Transverse colon (tissue), 4 donors: ENCODE results near the gene RETREG1. TPM values are rescaled to one million over a fixed set of nuclear protein-coding genes. Genes with fewer than 3 reads are reported as not detected.
"Not testable (repeated sequence)": the region's sequence is repeated elsewhere in the genome, so short reads cannot be mapped to it uniquely, and the experiment has no call there.

Source experiments
- DNase-seq: peaks from one replicate; pipeline ENCODE4 v3.0.0-alpha.2; 2019
- H3K27ac ChIP-seq, 4 donors: fragments of 200-600 bp; sonication (generic); 2 replicates each; pipeline ENCODE4 v1.5.1; 2016 to 2018; ENCODE audit warnings: inconsistent platforms in 4 of 4
- H3K27me3 ChIP-seq: fragments of 200-600 bp; sonication (generic); 2 replicates; pipeline ENCODE4 v1.5.1; 2017; ENCODE audit warnings: inconsistent platforms
- H3K36me3 ChIP-seq, 4 donors: fragments of 200-600 bp; sonication (generic); 2 replicates each; pipeline ENCODE4 v1.5.1; 2017 to 2019; ENCODE audit warnings: inconsistent platforms in 4 of 4
- H3K4me1 ChIP-seq, 4 donors: fragments of 200-600 bp; sonication (generic); 2 replicates each; pipeline ENCODE4 v1.5.1; 2017 to 2020; ENCODE audit warnings: inconsistent platforms in 4 of 4
- H3K4me3 ChIP-seq, 4 donors: fragments of 200-600 bp; sonication (generic); 1 replicate in 1 of 4; 2 replicates in 3 of 4; pipeline versions ENCODE4 v1.5.1 to v1.6.1; 2017 to 2019; ENCODE audit warnings: inconsistent platforms in 4 of 4
- H3K9me3 ChIP-seq, 2 donors: fragments of 200-600 bp; sonication (generic); 2 replicates each; pipeline ENCODE4 v1.5.1; 2017 to 2019; ENCODE audit warnings: inconsistent platforms in 2 of 2
- CTCF ChIP-seq, 5 experiments: fragments of 200-600 bp in 3 of 5; fragments of 450-650 bp in 2 of 5; sonication (generic) in 3 of 5; IDR thresholded peaks; 1 replicate in 2 of 5; 2 replicates in 3 of 5; pipeline ENCODE4 v1.5.1; 2016 to 2017; ENCODE audit warnings: antibody characterized with exemption in 5 of 5, inconsistent platforms in 3 of 5, mild to moderate bottlenecking in 2 of 5, moderate library complexity in 1 of 5
- EP300 ChIP-seq: sonication (generic); formaldehyde crosslinking; IDR thresholded peaks from one replicate; pipeline ENCODE4 v1.6.1; 2017; ENCODE audit warnings: antibody characterized with exemption, low read depth
- POLR2A ChIP-seq: fragments of 450-650 bp; IDR thresholded peaks from one replicate; pipeline ENCODE4 v1.6.1; 2016; ENCODE audit warnings: antibody characterized with exemption, mild to moderate bottlenecking, moderate library complexity
- POLR2AphosphoS5 ChIP-seq, 3 donors: sonication (generic); formaldehyde crosslinking; IDR thresholded peaks; one replicate each; pipeline ENCODE4 v1.6.1; 2016; ENCODE audit warnings: antibody characterized with exemption in 3 of 3
- WGBS, 2 donors: methylation state at CpG; one replicate each; pipeline ENCODE4 v1.1.5; 2018; ENCODE audit warnings: low coverage in 1 of 2; 5-methylcytosine and 5-hydroxymethylcytosine counted together
- in situ Hi-C, 4 donors: fragments of 200-750 bp; cut with MboI; loops; one replicate each; pipeline versions ENCODE4 v1.15.0 to v1.15.1; 2017; ENCODE audit warnings: low sequenced_read_pairs in 3 of 4, low pct_ligation_motif_present in 1 of 4, low pct_unique_long_range_greater_than_20kb in 1 of 4
- intact Hi-C: fragments of 100-400 bp; cut with DNase I; formaldehyde crosslinking; loops from one replicate; pipeline ENCODE4 v1.15.1; 2023; ENCODE audit warnings: low total_unique reads
- total RNA-seq, 4 donors: library from RNA; depleted of rRNA; stranded (reverse); fragments of >200 nt; gene quantifications; one replicate each; pipeline ENCODE4 v1.1.0, GENCODE V29; 2016

Gene RETREG1
- total RNA-seq, 4 donors from 2014 or later = 33.2 to 93.5 (median 66.2) TPM

GRCh38 chr5:16656561-16657191 lies 39.9 kb upstream of the RETREG1 start:
- TF ChIP-seq CTCF (IDR thresholded peaks at IDR 0.05) = no peak
- TF ChIP-seq POLR2AphosphoS5 (IDR thresholded peaks at IDR 0.05) = no peak
- TF ChIP-seq POLR2A = no peak
- no peak for TF ChIP-seq EP300
- no peak overlapping the region for H3K4me3 ChIP-seq
- in situ Hi-C loops (loop anchor here in 2 of 4 donors (25.0 kb wide), 2 partner anchors 169 to 494 kb away; no protein-coding TSS in a partner anchor), intact Hi-C loops (no loop called here)
- peaks cover 3% of the 10 kb centered on the region for H3K27me3 ChIP-seq
- no peaks in the 10 kb centered on the region for H3K36me3 ChIP-seq
- no peak for DNase-seq
- H3K9me3 ChIP-seq = no peaks in the 10 kb centered on the region
- no peaks in the 10 kb centered on the region for H3K4me1 ChIP-seq
- 78 to 84% methylated on average over 2 of the region's 2 CpGs for WGBS, 2 donors
- no peak overlapping the region for H3K27ac ChIP-seq

GRCh38 chr5:16654647-16655334 lies 38.0 kb upstream of the RETREG1 start:
- H3K4me3 ChIP-seq = no peak overlapping the region
- no peak for TF ChIP-seq POLR2AphosphoS5 (IDR thresholded peaks at IDR 0.05)
- no peak for TF ChIP-seq EP300
- no peak for TF ChIP-seq POLR2A
- TF ChIP-seq CTCF (IDR thresholded peaks at IDR 0.05) = no peak
- WGBS, 2 donors = 59 to 61% methylated on average over 4 to 6 of the region's 6 CpGs
- H3K9me3 ChIP-seq = no peaks in the 10 kb centered on the region
- no peak for DNase-seq
- no peak overlapping the region for H3K27ac ChIP-seq
- in situ Hi-C loops = loop anchor here in 2 of 4 donors (25.0 kb wide), 2 partner anchors 167 to 492 kb away; no protein-coding TSS in a partner anchor
- H3K36me3 ChIP-seq = no peaks in the 10 kb centered on the region
- H3K27me3 ChIP-seq = no peaks in the 10 kb centered on the region
- no peaks in the 10 kb centered on the region for H3K4me1 ChIP-seq
- intact Hi-C loops = no loop called here

GRCh38 chr5:16648739-16649138 lies 31.9 kb upstream of the RETREG1 start:
- DNase-seq, H3K36me3 ChIP-seq, H3K27me3 ChIP-seq, H3K27ac ChIP-seq, H3K9me3 ChIP-seq, H3K4me3 ChIP-seq, intact Hi-C loops, in situ Hi-C loops, H3K4me1 ChIP-seq: not testable (repeated sequence)
- 92% methylated on average over 7 of the region's 8 CpGs; no CpG with 5 or more reads in 1 of the 2 donors for whole genome bisulfite sequencing, 2 donors

- intact Hi-C loops = no loop called here
- TF ChIP-seq EP300 = no peak
- TF ChIP-seq CTCF (IDR thresholded peaks at IDR 0.05) = no peak
- no peak for TF ChIP-seq POLR2AphosphoS5 (IDR thresholded peaks at IDR 0.05)
- no peak for TF ChIP-seq POLR2A
- no peaks in the 10 kb centered on the region for H3K36me3 ChIP-seq
- DNase-seq = no peak
- H3K27me3 ChIP-seq = no peaks in the 10 kb centered on the region
- H3K4me3 ChIP-seq = no peak overlapping the region
- no peaks in the 10 kb centered on the region for H3K4me1 ChIP-seq
- in situ Hi-C loops = no loop called here
- H3K9me3 ChIP-seq = no peaks in the 10 kb centered on the region
- 93% methylated on average over 4 to 11 of the region's 11 CpGs for WGBS, 2 donors
- H3K27ac ChIP-seq = no peak overlapping the region
These were observed 27.6 kb upstream of the RETREG1 start for GRCh38 chr5:16644301-16644889.
